C4-2B (cell line): Measurements from ENCODE around the gene RIMBP2.

Source experiments
- CTCF ChIP-seq: fragments of 450-650 bp; conservative IDR thresholded peaks from 2 replicates; pipeline ENCODE4 v1.5.1; 2017; ENCODE audit warnings: mild to moderate bottlenecking
- ZFX ChIP-seq: fragments of 450-650 bp; IDR thresholded peaks from 2 replicates; pipeline ENCODE4 v1.6.1; 2017

GRCh38 chr12:130367523-130367922 lies 348.6 kb downstream of the RIMBP2 start:
- TF ChIP-seq CTCF (no peak), ZFX (no peak)
